HG03460 (cell line): ENCODE data around the gene OR8J1.
"Not testable (repeated sequence)": the region's sequence is repeated elsewhere in the genome, so short reads cannot be mapped to it uniquely, and the experiment has no call there.

Experiments
- ATAC-seq: cut with Tn5 transposase; IDR thresholded peaks from one replicate; pipeline ENCODE4 v1.9.1; 2021; ENCODE audit not compliant: unreplicated experiment

The OR8J1 gene

GRCh38 chr11:56353991-56354390 is at the start of gene OR8J1:
OR8J1 (plus strand) TSS chr11:56354291; CDS start chr11:56360247, 5,956 bp downstream.
- ATAC-seq, result no peak

GRCh38 chr11:56307836-56308235 is 46.3 kb upstream of the OR8J1 start:
- ATAC-seq, result no peak

GRCh38 chr11:56314844-56315243 is 39.2 kb upstream of the OR8J1 start, which contains the start of gene OR8K3:
OR8K3 (plus strand) TSS chr11:56315144; CDS start chr11:56318307, 3,163 bp downstream.
- ATAC-seq, result no peak

- no peak for ATAC-seq
These were observed 22.1 kb upstream of the OR8J1 start for GRCh38 chr11:56331861-56332491.

- ATAC-seq, result no peak
These were observed 20.9 kb upstream of the OR8J1 start for GRCh38 chr11:56333156-56333555.

GRCh38 chr11:56340289-56340688 is 13.8 kb upstream of the OR8J1 start:
- no peak for ATAC-seq

GRCh38 chr11:56345739-56346138 is 8.4 kb upstream of the OR8J1 start, which contains the start of gene OR8K1:
OR8K1 (plus strand) TSS chr11:56346039; CDS start chr11:56346039, 0 bp downstream.
- ATAC-seq, result no peak

- ATAC-seq, result no peak
These were observed 21.2 kb downstream of the OR8J1 start, which contains the start of gene OR8U1 for GRCh38 chr11:56375324-56375723. OR8U1 (plus strand) TSS chr11:56375624; CDS start chr11:56375624, 0 bp downstream.

- ATAC-seq, result no peak
These were observed 26.0 kb downstream of the OR8J1 start for GRCh38 chr11:56380120-56380519.

- ATAC-seq, result no peak
These were observed 40.3 kb downstream of the OR8J1 start for GRCh38 chr11:56394381-56394780.

GRCh38 chr11:56396047-56396446 is 42.0 kb downstream of the OR8J1 start:
- ATAC-seq, result no peak

GRCh38 chr11:56401858-56402461 is 47.9 kb downstream of the OR8J1 start:
- not testable (repeated sequence) for ATAC-seq

GRCh38 chr11:56404393-56404792 is 50.3 kb downstream of the OR8J1 start:
- no peak for ATAC-seq

- ATAC-seq, result no peak
These were observed 56.7 kb downstream of the OR8J1 start for GRCh38 chr11:56410801-56411200.
